ENCODE measurements around the gene PDSS2.

DNA sequence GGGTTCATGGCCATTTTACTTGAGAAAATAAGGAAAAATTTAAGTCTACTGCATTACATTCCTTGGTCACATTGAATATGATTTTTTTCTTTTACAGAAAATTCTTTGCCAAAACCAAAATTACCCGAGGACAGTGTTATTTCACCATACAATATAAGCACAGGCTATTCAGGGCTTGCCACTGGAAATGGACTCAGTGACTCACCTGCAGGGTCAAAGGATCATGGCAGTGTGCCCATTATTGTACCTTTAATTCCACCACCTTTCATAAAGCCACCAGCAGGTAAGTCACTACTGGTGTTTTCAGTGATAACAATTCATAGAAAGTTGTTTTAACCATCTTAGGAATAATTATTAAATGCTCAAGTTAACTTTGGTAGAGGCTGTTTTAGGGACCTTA lies 46.8 kb upstream of the PDSS2 start:
- TF ChIP-seq POLR2AphosphoS5 (IDR thresholded peaks at IDR 0.05) (no peak), EP300 (IDR thresholded peaks at IDR 0.05) (no peak), POLR2A (IDR thresholded peaks at IDR 0.05) (no peak)
- TF ChIP-seq, protein P1, sequence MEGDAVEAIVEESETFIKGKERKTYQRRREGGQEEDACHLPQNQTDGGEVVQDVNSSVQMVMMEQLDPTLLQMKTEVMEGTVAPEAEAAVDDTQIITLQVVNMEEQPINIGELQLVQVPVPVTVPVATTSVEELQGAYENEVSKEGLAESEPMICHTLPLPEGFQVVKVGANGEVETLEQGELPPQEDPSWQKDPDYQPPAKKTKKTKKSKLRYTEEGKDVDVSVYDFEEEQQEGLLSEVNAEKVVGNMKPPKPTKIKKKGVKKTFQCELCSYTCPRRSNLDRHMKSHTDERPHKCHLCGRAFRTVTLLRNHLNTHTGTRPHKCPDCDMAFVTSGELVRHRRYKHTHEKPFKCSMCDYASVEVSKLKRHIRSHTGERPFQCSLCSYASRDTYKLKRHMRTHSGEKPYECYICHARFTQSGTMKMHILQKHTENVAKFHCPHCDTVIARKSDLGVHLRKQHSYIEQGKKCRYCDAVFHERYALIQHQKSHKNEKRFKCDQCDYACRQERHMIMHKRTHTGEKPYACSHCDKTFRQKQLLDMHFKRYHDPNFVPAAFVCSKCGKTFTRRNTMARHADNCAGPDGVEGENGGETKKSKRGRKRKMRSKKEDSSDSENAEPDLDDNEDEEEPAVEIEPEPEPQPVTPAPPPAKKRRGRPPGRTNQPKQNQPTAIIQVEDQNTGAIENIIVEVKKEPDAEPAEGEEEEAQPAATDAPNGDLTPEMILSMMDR (IDR thresholded peaks at IDR 0.05) = no peak
